Subcutaneous adipose tissue (tissue), 4 donors: ENCODE measurements around the gene EEPD1. TPM values are rescaled to one million over a fixed set of nuclear protein-coding genes. Genes with fewer than 3 reads are reported as not detected.

Source experiments
- total RNA-seq, 4 donors: library from RNA; depleted of rRNA; stranded (reverse); fragments of >200 nt; gene quantifications; one replicate each; pipeline ENCODE4 v1.1.0, GENCODE V29; 2016
- TF ChIP-seq, protein P1 (sequence below): fragments of 450-650 bp; IDR thresholded peaks from one replicate; pipeline ENCODE4 v1.5.1; 2016; ENCODE audit warnings: low read depth, mild to moderate bottlenecking, control low read depth, antibody characterized with exemption, moderate library complexity

The EEPD1 gene
- total RNA-seq, 4 donors from 2014 or later = 22.2 to 57.3 (median 23.8) TPM

GRCh38 chr7:36262309-36263094 is 109.4 kb downstream of the EEPD1 start:
- TF ChIP-seq, protein P1, sequence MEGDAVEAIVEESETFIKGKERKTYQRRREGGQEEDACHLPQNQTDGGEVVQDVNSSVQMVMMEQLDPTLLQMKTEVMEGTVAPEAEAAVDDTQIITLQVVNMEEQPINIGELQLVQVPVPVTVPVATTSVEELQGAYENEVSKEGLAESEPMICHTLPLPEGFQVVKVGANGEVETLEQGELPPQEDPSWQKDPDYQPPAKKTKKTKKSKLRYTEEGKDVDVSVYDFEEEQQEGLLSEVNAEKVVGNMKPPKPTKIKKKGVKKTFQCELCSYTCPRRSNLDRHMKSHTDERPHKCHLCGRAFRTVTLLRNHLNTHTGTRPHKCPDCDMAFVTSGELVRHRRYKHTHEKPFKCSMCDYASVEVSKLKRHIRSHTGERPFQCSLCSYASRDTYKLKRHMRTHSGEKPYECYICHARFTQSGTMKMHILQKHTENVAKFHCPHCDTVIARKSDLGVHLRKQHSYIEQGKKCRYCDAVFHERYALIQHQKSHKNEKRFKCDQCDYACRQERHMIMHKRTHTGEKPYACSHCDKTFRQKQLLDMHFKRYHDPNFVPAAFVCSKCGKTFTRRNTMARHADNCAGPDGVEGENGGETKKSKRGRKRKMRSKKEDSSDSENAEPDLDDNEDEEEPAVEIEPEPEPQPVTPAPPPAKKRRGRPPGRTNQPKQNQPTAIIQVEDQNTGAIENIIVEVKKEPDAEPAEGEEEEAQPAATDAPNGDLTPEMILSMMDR = no peak

GRCh38 chr7:36263095-36263484 is 110.0 kb downstream of the EEPD1 start:
- TF ChIP-seq, protein P1 = no peak

DNA sequence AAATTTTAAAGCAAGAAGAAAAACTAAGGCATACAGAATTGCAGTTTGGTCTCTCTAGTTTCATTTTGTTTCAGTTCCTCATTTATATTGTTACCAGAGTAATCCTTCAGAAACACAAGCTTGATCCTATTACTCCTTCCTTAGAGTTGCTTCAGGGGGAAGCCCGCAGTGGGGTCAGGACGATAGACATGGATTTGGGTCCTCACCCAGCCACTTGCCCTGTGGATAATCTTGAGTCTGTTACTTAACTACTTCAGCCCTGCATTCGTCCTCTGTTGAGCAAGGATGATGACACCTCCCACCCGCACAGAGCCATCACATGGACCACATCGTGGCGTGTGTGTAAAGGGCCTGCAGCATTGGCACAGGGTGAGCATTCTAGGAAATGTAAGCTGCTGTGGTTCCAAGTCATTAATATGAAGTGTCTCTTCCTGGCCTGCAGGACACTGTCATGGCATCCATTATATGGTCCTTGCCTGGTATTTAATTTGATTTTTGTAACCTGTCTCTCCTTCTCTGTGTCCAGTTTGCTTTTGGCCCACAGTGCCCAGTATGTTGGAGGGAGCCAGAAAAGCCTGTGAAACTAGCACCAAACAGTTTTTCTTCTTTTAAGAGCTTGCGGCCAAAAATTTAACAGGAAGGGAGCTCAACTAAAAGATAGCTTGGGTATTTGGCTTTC is 111.2 kb downstream of the EEPD1 start:
- TF ChIP-seq, protein P1 = no peak

DNA sequence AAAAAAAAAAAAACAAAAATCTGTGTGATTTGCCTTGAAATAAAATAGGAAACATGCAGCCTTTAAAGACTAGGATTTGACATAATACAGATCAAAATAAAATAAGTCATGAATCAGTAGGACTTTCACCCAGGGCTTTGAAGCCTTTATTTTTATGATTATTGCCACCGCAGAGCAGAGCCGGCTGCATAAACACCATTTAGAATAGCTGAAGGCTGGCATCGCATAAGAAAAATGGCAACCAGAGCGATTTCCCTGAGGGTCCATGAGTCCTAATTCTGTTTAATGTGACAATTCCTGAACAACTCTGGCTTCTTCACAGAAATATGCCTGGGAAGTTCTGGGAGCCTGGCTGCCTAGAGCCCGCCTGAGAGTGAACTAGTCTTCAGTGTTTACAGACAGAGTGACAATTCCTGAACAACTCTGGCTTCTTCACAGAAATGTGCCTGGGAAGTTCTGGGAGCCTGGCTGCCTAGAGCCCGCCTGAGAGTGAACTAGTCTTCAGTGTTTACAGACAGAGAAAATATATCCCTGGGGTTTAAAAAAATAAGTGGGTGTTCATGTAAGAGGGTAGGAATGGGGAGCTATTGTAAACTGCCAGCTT is 112.0 kb downstream of the EEPD1 start:
- TF ChIP-seq, protein P1 = no peak

DNA sequence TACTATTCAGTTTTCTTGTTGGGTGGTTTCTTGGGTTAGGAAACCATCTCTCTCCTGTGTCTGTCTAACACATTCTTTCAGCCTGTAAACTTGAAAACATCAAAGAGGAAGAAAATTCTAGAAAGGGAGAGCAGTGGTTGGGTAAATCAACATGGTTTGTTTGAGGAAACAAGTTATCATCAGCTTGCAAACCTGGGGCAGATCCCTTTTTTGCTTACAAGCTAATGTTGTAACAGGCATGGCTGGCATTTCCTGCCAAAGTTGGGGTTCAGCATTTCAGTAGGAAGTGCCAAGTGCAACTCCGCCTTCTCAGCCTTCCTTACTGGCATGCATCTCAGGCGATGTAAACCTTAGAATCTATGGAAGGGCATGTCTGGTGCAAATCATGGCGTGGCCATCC is 112.6 kb downstream of the EEPD1 start:
- TF ChIP-seq, protein P1 = no peak

GRCh38 chr7:36266190-36266589 is 113.1 kb downstream of the EEPD1 start:
- TF ChIP-seq, protein P1 = no peak

DNA sequence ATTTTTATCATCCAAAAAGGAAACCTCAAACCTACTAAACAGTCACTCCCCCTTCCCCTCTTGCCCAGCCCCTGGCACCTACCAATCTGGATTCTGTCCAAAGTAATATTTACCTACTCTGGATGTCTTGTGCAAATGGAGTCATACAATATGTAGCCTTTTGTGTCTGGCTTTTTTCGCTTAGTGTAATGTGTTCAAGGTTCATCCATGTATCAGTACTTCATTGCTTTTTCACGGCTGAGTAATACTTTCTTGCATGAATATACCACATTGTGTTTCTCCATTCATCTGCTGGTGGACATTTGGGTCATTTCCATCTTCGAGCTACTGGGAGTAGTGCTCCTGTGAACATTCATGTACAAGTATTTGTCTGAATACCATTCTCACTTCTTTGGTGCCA is 113.6 kb downstream of the EEPD1 start:
- TF ChIP-seq, protein P1 = no peak
